ACHN (cell line): Measurements from ENCODE around the gene GRPEL2.
A peak's percentile ranks its signal among the peaks of the same experiment; 100 is the strongest.

Source experiments
- DNase-seq: peaks from one replicate; pipeline ENCODE4 v3.0.0-alpha.2; 2015
- in situ Hi-C: cut with HindIII; loops from 2 replicates; pipeline ENCODE4 v1.10.0; 2017; ENCODE audit warnings: low sequenced_read_pairs, low pct_ligation_motif_present, low pct_unique_long_range_greater_than_20kb

Gene GRPEL2

DNA sequence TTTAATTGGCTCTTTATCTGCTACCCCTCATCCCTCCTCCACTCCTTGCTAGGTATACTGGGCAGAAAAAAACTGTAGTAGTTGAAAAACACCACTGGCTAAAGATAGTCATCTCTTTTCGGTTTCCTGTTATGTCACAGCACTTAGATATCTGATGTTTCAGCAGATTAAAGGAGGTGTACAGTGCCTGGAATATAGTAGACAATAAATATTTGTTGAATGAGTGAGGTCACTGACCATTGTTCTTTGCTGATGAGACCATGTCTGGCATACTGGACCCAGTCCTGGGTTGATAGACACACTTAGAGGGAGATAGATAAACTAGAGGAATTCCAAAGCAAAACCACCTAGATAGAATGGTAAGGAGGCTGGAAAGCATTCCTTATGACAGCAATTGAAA lies 3.2 kb downstream of the GRPEL2 start:
- in situ Hi-C loops: no loop called here
- no peak for DNase-seq

DNA sequence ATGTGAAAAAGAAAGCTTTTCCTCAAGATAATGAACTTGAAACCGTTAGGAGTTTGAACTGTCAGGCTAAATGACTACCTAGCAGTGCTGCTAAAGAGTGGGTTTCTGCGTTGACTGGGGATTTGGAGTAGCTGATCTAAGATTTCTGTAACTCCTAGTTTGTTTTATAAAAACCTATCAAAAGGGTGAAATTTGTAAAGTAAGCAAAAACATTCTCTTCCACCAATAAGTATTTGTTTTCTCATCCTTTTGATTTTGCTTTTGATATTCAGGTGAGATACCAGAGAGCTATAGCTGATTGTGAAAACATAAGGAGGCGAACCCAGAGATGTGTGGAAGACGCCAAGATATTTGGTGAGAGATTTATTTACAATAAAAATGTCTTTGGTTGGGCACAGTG lies 4.1 kb downstream of the GRPEL2 start:
- in situ Hi-C loops: no loop called here
- DNase-seq: no peak

GRCh38 chr5:149352169-149352568 lies 6.9 kb downstream of the GRPEL2 start:
- in situ Hi-C loops: no loop called here
- DNase-seq: no peak

GRCh38 chr5:149353911-149354310 lies 8.6 kb downstream of the GRPEL2 start:
- DNase-seq: no peak
- in situ Hi-C loops: no loop called here

DNA sequence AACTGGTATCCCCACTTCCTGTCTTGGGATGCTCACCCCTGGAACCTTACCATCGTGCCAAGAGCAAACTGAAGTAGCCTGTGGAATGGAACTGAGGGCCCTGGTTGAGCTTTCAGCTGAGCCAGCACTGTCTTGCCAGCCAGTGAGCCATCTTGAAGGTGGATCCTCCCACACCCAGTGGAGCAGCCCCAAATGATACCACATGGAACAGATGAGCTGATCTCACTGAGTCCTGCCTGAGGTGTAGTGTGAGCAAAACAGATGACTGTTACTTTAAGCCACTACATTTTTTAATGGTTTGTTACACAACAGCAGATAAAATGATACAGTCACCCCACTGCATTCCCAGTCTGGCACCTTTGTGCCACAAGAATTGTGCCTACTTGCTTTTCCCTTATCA lies 10.4 kb downstream of the GRPEL2 start:
- DNase-seq: no peak
- in situ Hi-C loops: no loop called here

DNA sequence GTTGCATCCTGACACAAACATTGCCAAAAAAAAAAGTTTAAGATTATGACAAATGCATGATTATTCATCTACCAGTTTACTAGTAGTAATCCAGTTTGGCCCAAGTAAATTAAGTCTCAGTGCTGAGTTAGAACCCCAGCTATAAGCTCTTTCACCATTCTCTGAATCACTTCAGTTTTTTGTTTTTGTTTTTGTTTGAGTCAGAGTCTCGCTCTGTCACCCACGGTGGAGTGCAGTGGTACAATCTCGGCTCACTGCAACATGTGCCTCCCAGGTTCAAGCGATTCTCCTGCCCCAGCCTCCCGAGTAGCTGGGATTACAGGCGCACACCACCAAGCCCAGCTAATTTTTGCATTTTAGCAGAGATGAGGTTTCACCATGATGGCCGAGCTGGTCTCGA lies 11.1 kb downstream of the GRPEL2 start:
- in situ Hi-C loops: no loop called here
- DNase-seq: no peak

DNA sequence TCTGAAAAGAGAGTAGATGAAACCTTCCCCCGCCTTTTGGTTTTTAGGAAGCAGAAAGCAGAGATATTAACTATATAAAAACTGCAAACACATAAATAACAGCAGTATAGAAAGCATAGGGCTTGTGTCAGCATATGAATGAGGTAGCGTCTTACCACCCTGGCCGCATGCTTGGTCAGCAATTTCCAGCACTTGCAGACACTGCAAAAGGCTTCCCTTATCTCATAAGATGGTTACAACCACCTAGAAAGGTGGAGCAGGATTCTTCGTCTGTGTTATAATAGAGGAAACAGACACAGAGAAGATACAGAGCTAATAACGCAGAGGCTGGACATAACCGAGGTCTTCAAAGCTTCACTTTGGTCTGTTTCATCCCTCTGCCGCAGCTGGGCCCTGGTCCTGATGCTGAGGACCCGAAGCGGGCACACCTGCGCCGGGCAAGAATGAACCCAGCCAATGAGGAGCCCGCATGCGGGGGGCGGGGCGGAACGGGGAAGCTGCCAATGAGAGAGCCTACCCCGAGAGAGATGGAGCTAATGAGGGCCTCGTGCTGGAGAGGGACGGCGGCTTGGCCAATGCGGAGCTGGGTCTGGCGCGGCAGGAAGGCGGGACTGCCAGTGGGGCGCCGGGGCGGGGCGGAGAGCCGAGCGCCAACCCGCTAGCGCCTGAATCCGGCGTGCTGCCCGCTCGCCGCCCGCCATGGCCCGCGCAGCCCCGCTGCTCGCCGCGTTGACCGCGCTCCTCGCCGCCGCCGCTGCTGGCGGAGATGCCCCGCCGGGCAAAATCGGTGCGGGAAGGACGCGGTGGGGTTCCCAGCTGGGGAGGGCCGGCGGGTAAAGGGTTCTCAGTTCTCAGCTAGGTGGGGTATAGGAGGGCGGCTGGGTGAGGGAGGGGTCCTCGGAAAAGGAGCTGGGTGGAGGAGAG lies 12.3 kb downstream of the GRPEL2 start, which contains the start of gene PCYOX1L:
Gene PCYOX1L (plus strand): TSS at position 677 of the 924 bp plus-strand sequence. CDS start 23 bp downstream, at position 700.
- DNase-seq: peak; percentile 93
- in situ Hi-C loops: no loop called here

DNA sequence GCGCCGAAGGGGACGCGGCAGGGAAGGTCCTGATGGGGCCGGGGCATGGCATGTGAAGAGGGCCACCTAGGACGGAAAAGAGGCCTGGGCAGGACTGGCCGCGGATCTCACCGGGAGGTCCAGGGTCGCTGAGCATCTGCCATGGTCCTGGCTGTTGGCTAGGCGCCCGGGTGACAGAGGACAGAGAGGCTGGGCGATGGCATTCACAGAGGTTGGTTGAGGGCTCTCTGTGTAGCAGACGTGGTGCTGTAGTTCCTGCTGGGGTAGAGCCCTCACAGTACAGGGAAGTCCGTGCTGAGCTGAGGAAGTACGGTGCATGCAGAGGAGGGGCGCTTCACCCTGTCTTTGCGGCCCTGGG lies 13.0 kb downstream of the GRPEL2 start:
- DNase-seq: no peak
- in situ Hi-C loops: no loop called here

DNA sequence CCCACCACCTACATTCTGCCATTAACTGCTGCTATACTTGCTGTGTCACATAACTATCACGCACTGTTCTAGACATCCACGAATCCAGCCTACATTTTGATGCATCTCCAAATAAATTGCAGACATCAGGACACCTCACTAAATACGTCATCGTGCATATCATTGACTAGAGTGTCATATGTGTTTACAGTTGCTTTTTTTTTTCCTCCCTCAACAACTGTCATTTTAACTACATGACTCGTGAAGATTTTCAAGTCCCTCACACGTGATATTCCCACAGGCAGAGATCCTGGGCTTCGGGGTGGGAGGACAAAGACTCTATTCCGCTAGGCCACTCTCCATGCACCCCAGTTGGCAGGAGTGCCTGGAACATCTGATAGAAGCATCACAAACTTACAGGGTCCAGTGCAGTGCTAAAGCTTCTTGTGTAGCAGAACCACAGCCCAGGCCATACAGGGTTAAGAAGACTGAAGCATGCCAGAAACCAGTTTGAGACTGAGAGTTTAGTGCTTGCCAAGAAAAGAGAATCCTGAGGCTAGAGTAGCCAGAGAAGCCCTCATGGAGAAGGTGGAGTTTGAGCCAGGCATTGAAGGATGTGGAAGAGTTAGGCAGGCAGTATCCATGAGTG lies 13.7 kb downstream of the GRPEL2 start:
- DNase-seq: no peak
- in situ Hi-C loops: no loop called here

DNA sequence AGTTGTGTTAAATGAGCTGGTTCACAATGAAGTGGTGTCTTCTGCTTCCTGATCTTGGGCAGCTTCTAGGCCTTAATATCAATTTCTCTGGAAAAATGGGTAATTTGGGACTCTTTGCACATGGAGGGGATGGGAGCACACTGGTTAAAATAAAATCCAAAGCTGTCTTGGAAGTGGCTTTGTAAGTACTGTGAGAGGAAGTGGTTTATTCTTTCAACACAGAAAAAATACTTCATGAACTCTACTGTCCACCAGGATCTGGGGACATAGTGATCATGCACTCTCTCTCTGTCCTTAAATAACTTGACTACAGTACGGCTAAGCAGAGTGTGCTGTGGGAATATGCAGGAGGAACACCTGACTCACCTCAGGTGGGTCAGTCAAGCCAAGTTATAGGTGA lies 15.0 kb downstream of the GRPEL2 start:
- in situ Hi-C loops: no loop called here
- DNase-seq: no peak

GRCh38 chr5:149362541-149362940 lies 17.2 kb downstream of the GRPEL2 start:
- in situ Hi-C loops: no loop called here
- no peak for DNase-seq

- in situ Hi-C loops: no loop called here
- no peak for DNase-seq
Observed at GRCh38 chr5:149363358-149363757, 18.1 kb downstream of the GRPEL2 start.

GRCh38 chr5:149363936-149364335 lies 18.6 kb downstream of the GRPEL2 start:
- DNase-seq: no peak
- in situ Hi-C loops: no loop called here

DNA sequence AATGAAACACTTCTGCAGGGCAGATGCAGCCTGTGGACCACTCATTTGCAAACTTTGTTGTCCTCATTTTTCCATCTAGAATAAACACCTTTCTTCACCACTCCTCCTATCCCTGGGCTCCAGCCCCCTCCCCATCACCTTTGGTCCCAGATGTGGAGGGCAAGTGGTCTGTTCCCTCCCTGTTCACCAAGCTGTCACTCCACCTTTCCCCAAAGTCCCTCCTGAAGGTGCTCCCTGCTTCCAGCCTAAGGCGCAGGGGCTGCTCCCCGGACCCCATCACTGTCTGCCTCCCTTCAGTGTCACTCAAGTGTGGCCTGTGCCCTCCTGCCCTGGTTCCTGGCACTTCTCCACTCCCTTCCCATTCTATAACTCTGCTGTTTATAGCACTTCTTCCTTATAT lies 19.4 kb downstream of the GRPEL2 start:
- no peak for DNase-seq
- in situ Hi-C loops: no loop called here

DNA sequence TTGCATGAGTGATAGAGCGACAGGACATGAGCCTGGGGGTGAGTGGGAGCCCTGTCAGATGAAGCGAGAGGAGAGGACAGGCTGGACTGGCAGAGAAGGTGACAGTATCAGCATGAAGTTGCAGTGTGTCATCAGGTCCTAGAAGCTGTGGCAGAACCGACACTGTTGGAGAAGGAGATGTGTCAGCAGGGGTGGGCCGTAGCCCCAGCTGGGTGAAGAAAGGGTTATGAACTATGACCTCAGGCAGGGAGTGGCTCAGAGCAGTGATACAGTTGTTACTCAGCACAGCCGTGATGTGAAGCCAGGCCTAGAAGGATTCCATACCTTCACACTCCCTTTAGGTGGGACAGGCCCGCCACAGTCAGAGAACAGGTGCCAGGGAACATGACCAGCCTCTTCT lies 20.1 kb downstream of the GRPEL2 start:
- DNase-seq: no peak
- in situ Hi-C loops: no loop called here

DNA sequence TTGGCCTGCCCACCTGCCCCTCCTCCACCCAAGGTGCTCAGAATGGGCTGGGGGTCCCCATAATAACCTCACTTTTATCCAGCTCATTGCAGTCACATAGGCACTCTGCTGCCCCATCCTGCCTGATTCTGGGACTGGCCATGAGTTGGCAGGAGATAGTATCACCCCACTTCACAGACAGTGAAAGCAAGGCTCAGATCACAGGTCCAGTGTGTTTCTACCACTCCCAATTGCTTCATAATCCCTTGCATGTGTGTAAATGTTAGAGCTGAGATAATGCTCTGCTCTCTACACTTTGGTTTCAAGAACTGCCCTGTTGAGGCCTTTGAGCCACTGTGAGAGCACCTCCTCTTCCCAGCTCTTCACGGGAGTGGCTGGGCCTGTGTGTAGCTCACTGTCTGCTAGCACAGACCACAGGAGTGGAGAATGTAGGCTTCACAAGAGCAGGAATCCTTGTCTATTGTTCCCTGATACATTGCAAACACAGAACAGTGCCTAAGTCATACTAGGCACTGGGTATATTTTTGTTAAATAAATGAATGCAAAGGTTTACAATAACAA lies 20.9 kb downstream of the GRPEL2 start:
- in situ Hi-C loops: no loop called here
- no peak for DNase-seq

DNA sequence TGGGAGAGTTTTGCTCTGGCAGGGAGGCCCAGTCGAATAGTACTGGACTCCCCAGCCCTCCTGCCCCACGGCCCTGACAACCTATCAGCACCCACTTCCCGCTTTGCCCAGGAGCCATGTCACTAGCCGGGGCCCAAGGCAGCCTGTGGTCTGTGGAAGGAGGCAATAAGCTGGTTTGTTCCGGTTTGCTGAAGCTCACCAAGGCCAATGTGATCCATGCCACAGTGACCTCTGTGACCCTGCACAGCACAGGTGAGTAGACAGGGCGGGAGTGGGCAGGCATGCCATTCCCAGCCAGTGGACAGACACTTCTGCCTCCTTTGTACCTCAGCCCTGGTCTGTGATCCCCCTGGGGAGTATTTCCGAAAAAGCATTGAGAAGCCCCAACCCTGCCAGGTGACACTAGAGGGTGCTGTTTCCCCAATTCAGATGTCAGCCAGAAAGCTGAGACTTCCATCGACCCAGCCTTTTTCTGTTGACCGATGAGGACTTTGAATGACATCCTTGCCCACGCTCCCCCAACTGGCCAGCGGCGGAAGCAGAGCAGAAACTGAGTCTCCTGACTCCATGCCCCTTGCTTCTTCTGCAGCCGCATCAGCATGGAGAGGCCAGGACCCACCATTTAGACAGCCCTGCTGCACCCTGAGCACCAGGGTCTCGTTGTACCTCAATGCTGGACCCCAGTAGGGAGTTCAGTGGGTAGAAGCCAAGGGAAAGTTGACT lies 22.1 kb downstream of the GRPEL2 start:
- in situ Hi-C loops: no loop called here
- peak; percentile 76 for DNase-seq

DNA sequence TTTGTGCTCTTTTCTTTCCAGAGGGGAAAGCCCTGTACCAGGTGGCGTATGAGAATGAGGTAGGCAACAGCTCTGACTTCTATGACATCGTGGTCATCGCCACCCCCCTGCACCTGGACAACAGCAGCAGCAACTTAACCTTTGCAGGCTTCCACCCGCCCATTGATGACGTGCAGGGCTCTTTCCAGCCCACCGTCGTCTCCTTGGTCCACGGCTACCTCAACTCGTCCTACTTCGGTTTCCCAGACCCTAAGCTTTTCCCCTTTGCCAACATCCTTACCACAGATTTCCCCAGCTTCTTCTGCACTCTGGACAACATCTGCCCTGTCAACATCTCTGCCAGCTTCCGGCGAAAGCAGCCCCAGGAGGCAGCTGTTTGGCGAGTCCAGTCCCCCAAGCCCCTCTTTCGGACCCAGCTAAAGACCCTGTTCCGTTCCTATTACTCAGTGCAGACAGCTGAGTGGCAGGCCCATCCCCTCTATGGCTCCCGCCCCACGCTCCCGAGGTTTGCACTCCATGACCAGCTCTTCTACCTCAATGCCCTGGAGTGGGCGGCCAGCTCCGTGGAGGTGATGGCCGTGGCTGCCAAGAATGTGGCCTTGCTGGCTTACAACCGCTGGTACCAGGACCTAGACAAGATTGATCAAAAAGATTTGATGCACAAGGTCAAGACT lies 22.8 kb downstream of the GRPEL2 start:
- in situ Hi-C loops: no loop called here
- DNase-seq: no peak

- DNase-seq: no peak
- in situ Hi-C loops: no loop called here
Observed at GRCh38 chr5:149370878-149371277, 25.6 kb downstream of the GRPEL2 start.
